Measurements from ENCODE around the gene DDIT4.

GRCh38 chr10:72321248-72322029 lies 47.7 kb downstream of the DDIT4 start:
- TF ChIP-seq POLR2A (IDR thresholded peaks at IDR 0.05) = no peak
- no peak for TF ChIP-seq CTCF (IDR thresholded peaks at IDR 0.05)

Measured in testis (tissue), 2 donors.